ENCODE measurements around the gene CD99L2. TPM values are rescaled to one million over a fixed set of nuclear protein-coding genes. Genes with fewer than 3 reads are reported as not detected.

CD99L2 gene, protein sequence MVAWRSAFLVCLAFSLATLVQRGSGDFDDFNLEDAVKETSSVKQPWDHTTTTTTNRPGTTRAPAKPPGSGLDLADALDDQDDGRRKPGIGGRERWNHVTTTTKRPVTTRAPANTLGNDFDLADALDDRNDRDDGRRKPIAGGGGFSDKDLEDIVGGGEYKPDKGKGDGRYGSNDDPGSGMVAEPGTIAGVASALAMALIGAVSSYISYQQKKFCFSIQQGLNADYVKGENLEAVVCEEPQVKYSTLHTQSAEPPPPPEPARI
- total RNA-seq, result 10 to 100 TPM; 14.1 to 14.6 TPM

DNA sequence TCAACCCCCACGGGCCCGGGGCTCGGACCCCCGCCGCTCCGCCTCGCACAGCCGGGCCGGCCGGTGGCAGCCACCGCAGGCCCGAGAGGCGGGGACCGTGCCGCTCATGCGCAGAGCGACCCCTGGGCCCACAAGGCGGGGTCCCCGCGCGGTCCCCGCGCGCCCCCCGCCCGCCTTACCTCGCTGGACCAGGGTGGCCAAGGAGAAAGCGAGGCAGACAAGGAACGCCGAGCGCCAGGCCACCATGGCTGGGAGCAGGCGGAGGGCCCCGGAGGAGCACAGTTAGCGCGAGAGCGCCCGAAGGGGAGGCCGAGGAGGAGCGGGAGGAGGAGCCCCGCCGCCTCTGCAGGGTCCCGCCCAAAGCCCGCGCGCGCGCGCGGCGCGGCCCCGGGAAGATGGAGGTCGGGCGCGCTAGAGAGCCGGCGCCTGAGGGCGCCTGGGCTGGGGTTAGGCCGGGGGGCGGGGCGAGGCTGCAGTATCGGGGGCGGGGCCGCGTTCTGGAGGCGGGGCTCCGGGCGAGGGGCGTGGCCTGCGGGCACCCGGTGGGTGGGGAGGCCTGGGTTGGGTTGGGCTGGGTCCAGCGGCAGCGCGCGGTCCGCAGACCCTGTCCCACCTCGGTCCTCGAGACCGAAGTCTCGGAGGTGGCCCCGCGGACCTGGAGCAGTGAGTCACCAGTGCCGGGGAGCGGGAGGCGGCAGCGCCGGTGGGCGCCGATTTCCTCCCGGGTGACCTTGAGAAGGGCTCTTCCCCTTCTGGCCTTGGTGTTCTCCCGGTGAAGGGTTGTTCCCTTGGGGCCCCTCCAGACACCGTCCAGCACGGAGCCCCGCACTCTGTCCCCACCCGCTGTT, at the start of gene CD99L2:
CD99L2 (minus strand) TSS at position 326 of the 848 bp plus-strand sequence; CDS start at position 246, 80 bp downstream.
- H3K27me3 Mint-ChIP-seq, result peaks cover 9% of the 10 kb centered on the region
- H3K4me3 Mint-ChIP-seq, result peak within 1 kb of the TSS; percentile 78
- peak; percentile 88 for DNase-seq
- H3K9me3 Mint-ChIP-seq, result no peaks in the 10 kb centered on the region
- POLR2A ChIA-PET, result no interaction called here
- H3K27ac Mint-ChIP-seq, result peak within 1 kb of the TSS; percentile 87
- H3K36me3 Mint-ChIP-seq (ENCODE audit: low read depth), result no peaks in the 10 kb centered on the region
- CTCF ChIA-PET, result interaction anchor here (2.1 kb wide), 1 partner anchor 15 kb away, joined by 5 read pairs; no protein-coding TSS in a partner anchor
- H3K4me1 Mint-ChIP-seq, result peaks cover 18% of the 10 kb centered on the region

DNA sequence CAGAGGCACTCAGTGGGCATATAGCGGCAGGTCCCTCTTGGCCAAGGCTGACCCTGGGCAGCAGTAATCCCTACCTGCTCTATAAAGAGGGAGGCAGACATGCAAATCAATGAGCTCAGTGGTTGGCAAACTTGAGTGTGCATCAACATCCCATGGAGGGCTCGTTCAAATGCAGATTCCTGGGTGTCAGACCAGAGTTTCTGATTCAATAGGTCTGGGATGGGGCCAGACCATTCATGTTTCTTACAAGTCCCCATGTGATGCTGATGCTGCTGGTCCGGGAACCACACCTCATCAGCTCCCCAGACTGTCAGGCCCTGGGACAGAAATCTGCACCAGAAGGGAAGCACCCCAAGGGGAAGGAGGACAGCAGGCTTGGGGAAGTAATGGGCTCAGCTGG, 45.8 kb upstream of the CD99L2 start:
- no peak overlapping the region for H3K27ac Mint-ChIP-seq
- no peak for DNase-seq
- no peaks in the 10 kb centered on the region for H3K4me1 Mint-ChIP-seq
- peaks cover 3% of the 10 kb centered on the region for H3K27me3 Mint-ChIP-seq
- POLR2A ChIA-PET, result no interaction called here
- no peaks in the 10 kb centered on the region for H3K9me3 Mint-ChIP-seq
- H3K4me3 Mint-ChIP-seq, result no peak overlapping the region
- CTCF ChIA-PET, result no interaction called here
- H3K36me3 Mint-ChIP-seq (ENCODE audit: low read depth), result no peaks in the 10 kb centered on the region

DNA sequence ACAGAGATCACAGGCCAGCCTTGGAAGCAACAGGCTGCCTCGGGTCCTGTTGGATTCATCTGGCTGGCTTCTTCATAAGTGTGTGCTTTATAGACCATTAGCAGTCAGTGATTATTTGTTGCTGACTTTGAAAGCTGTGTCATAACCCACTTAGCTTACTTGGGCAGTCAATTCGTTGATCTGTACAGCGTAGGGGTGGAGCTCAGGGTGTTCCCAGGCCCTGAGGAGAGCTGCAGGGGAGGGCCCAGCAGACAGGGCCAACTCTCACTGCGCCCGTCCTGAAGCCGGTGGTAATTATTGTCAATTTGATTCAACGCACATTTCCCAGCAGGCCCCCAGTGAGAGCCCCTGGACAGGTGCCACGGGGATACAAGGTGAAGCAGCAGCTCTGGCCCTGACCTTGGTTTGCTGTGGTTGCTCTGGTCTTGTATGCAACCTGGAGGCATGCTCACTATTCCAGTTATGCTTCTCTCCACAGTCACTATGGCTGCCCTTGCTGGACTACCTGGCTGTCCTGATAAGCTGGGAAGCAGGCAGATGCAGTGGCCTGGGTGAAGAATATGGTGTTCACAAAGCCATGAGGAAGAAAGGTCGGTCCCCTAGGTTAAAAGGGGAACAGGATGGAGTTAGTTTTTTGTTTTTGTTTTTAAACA, 44.6 kb upstream of the CD99L2 start:
- Mint-ChIP-seq H3K27ac (no peak overlapping the region), H3K27me3 (peaks cover 3% of the 10 kb centered on the region), H3K9me3 (no peaks in the 10 kb centered on the region), H3K36me3 (ENCODE audit: low read depth) (no peaks in the 10 kb centered on the region), H3K4me3 (no peak overlapping the region), H3K4me1 (no peaks in the 10 kb centered on the region)
- ChIA-PET POLR2A (no interaction called here), CTCF (no interaction called here)
- no peak for DNase-seq

DNA sequence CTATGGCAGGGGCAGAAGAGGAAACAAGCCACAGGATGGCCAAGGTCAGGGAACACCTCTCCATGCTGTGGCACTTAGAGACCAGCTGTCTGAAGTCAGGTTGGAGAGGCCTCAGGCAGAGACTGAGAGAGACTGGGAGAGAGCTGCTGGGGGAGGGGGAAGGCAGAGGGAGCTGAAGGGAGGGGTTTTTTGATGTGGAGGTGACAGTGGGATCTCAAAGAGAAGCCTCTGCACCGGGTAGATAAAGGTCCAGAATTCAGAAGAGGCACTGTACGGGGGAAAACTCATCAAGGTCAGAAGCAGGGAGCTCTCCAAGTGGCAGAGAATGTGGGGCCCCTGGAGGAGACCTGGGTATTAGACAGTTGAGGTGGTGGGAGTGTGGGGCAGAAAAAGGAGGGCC, 43.1 kb upstream of the CD99L2 start:
- Mint-ChIP-seq H3K27me3 (no peaks in the 10 kb centered on the region), H3K4me3 (no peak overlapping the region), H3K27ac (no peak overlapping the region), H3K9me3 (no peaks in the 10 kb centered on the region), H3K36me3 (ENCODE audit: low read depth) (no peaks in the 10 kb centered on the region), H3K4me1 (no peaks in the 10 kb centered on the region)
- no peak for DNase-seq
- POLR2A ChIA-PET, result no interaction called here
- CTCF ChIA-PET, result no interaction called here

DNA sequence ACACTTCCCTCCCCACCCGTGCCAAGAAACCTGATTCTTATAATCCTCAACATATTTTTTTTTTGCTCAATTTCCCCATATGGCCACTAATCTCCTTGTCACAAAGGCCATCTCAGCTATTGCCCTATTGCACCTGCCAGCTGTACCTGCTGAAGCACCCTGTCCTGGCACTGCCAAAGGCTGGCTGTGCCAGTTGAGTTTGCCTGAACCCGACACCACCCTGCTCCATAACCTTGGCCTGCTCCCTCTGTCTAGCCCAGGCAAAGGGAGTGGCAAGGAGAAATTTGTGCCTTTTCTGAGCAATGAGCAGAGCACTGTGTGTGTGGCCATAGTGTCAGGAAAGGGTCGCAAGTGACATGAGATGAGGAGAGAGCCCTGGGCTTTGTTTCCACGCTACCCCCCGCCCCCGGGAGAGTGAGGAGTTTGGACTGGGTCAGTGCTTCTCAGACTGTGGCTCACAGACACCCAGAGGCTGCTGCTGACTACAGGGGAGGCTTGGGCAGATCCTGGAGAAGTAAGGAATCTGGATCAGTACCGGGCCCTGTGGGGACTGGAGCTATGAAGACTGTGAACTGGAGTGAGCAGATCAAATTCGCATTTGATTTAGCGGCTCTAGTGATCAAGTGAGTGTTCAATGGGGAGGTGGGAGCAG, 42.5 kb upstream of the CD99L2 start:
- H3K4me1 Mint-ChIP-seq, result no peaks in the 10 kb centered on the region
- CTCF ChIA-PET, result no interaction called here

DNA sequence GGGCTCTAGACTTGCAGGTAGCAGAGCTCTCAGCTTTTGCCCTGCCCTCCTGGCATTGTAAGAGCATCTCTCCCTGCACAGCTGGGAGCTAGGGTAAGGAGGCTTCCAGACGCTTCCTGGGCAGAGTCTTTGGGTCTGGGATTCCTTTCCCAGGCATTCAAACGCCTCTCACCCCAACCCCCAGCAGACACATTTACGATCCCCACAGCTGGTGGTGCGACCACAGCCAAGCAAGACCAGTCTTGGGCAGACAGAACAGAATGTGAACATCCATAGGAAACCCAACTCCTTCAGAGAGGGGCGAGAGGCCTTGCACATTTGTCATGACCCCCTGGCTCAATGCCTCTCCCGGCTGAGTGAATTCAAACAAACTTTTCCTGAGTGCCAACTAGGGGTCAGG, 38.1 kb upstream of the CD99L2 start:
- CTCF ChIA-PET, result interaction anchor here (0.6 kb wide), 1 partner anchor 178 kb away, joined by 3 read pairs; no protein-coding TSS in a partner anchor
- no peaks in the 10 kb centered on the region for H3K4me1 Mint-ChIP-seq
- no peaks in the 10 kb centered on the region for H3K9me3 Mint-ChIP-seq

More for the DNA sequence above, 42.5 kb upstream of the CD99L2 start:
- no peaks in the 10 kb centered on the region for H3K36me3 Mint-ChIP-seq (ENCODE audit: low read depth)
- H3K27ac Mint-ChIP-seq, result no peak overlapping the region
- POLR2A ChIA-PET, result no interaction called here
- H3K27me3 Mint-ChIP-seq, result no peaks in the 10 kb centered on the region
- no peak overlapping the region for H3K4me3 Mint-ChIP-seq
- no peaks in the 10 kb centered on the region for H3K9me3 Mint-ChIP-seq
- no peak for DNase-seq

DNA sequence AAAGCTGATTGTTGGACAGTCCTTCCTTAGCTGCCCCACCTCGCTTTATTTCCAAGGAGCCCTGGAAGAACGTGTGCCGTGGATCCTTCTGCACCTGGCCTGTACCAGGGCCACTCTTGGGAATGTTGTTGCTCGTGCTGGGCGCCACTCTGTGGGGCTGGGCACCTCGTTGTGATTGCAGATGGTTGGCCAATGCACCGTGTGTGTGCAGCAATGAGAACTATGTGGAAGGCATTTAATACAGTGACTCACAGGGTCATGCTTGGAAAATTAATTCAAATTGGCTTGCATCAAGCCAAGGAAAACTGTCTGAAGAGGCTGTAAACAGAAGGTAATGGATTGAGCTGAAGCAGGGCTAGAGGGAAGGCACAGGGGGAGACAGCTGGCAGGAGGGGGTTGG, 37.0 kb upstream of the CD99L2 start:
- ChIA-PET POLR2A (no interaction called here), CTCF (interaction anchor here (1.2 kb wide), 1 partner anchor 10 kb away, joined by 3 read pairs; no protein-coding TSS in a partner anchor)
- Mint-ChIP-seq H3K36me3 (ENCODE audit: low read depth) (no peaks in the 10 kb centered on the region), H3K4me3 (no peak overlapping the region), H3K27me3 (peaks cover 5% of the 10 kb centered on the region), H3K4me1 (no peaks in the 10 kb centered on the region), H3K9me3 (no peaks in the 10 kb centered on the region), H3K27ac (no peak overlapping the region)
- no peak for DNase-seq

More for the DNA sequence above, 38.1 kb upstream of the CD99L2 start:
- H3K36me3 Mint-ChIP-seq (ENCODE audit: low read depth), result no peaks in the 10 kb centered on the region
- no peak for DNase-seq
- H3K27me3 Mint-ChIP-seq, result peaks cover 5% of the 10 kb centered on the region
- POLR2A ChIA-PET, result no interaction called here
- H3K27ac Mint-ChIP-seq, result no peak overlapping the region
- no peak overlapping the region for H3K4me3 Mint-ChIP-seq

DNA sequence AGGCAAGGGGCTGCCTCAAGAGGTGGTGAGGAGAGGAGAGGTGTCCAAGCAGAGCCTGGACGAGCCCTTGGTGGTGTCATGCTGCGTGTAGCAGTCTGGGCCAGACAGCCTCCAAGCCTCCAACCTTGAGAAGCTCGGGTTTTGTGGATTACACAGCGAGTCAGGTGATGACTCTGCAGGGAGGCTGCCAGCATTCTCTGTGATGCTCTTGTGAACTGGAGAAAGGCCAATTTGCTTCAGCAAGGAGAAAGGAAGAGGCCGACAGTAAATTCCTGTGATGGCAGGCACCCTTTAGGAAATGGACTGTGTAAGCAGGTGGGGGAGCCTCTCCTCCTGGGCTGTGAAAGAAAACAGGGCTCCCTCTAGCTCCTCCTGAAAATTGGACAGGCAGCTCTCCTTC, 36.0 kb upstream of the CD99L2 start:
- Mint-ChIP-seq H3K4me3 (no peak overlapping the region), H3K36me3 (ENCODE audit: low read depth) (no peaks in the 10 kb centered on the region), H3K9me3 (no peaks in the 10 kb centered on the region), H3K27ac (no peak overlapping the region), H3K27me3 (peaks cover 5% of the 10 kb centered on the region), H3K4me1 (no peaks in the 10 kb centered on the region)
- CTCF ChIA-PET, result no interaction called here
- POLR2A ChIA-PET, result no interaction called here
- DNase-seq, result no peak

DNA sequence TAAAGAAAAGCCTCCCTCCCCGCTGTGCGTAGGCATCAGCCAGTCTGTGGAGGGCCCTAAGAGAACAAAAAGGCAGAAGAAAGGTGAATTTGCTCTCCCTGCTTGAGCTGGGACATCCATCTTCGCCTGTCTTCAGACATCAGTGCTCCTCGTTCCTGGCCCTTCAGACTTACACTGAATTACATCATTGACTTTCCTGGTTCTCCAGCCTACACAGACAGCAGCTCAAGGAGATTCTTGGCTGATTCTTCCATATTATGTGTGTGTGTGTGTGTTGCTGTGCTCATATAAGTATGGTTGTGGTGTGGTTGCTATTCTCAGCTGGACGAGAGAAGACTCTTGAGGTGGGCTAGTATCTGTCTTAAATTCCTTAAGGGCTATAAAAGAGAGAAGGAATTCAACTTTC, 35.5 kb upstream of the CD99L2 start:
- Mint-ChIP-seq H3K4me1 (no peaks in the 10 kb centered on the region), H3K36me3 (ENCODE audit: low read depth) (no peaks in the 10 kb centered on the region), H3K9me3 (no peaks in the 10 kb centered on the region), H3K27me3 (peaks cover 5% of the 10 kb centered on the region), H3K4me3 (no peak overlapping the region), H3K27ac (no peak overlapping the region)
- POLR2A ChIA-PET, result no interaction called here
- DNase-seq, result no peak
- CTCF ChIA-PET, result interaction anchor here (0.6 kb wide), 1 partner anchor 265 kb away, joined by 3 read pairs; no protein-coding TSS in a partner anchor

DNA sequence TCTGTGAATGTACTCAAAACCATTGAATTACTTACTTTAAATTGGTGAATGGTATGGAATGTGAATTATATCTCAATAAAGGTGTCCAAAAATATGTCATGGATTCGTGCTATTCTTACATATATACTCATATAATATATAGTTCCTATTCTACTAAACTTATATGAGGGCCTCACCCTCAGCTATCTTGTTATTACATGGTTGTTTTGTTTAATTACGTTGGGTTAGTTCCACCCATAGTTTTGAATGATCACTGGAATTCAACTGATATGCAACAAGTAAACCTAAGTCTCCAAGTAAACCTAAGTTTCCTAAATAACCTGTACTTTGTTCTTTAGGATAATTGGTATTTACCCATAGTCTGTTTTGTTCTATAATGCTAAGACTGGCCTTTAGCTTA, 30.6 kb upstream of the CD99L2 start:
- no peak overlapping the region for H3K27ac Mint-ChIP-seq
- POLR2A ChIA-PET, result no interaction called here
- H3K9me3 Mint-ChIP-seq, result no peaks in the 10 kb centered on the region
- DNase-seq, result no peak
- CTCF ChIA-PET, result no interaction called here
- H3K27me3 Mint-ChIP-seq, result peaks cover 2% of the 10 kb centered on the region
- H3K4me1 Mint-ChIP-seq, result no peaks in the 10 kb centered on the region
- H3K36me3 Mint-ChIP-seq (ENCODE audit: low read depth), result no peaks in the 10 kb centered on the region
- no peak overlapping the region for H3K4me3 Mint-ChIP-seq

DNA sequence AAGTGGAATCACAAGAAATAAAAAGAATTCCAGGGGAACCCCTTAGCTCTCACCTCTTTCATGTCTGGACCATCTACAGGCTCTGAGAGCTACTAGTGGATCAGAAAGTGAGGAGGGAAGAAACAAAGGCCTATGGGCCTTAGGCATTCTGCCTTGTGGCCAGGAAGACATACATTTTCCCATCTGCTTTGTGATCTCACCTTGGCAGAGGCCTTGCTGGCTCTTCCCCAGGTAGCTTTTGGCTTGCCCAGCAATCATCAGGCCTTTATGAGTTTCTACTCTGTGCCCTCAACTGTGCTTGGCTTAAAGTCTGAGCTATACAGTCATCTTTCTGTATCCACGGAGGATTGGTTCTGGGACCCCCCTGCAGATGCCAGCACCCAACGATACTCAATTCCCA, 28.3 kb upstream of the CD99L2 start:
- Mint-ChIP-seq H3K9me3 (no peaks in the 10 kb centered on the region), H3K27me3 (no peaks in the 10 kb centered on the region), H3K4me1 (no peaks in the 10 kb centered on the region), H3K27ac (no peak overlapping the region), H3K4me3 (no peak overlapping the region), H3K36me3 (ENCODE audit: low read depth) (no peaks in the 10 kb centered on the region)
- DNase-seq, result no peak
- ChIA-PET CTCF (interaction anchor here (0.8 kb wide), 1 partner anchor 9 kb away, joined by 3 read pairs; no protein-coding TSS in a partner anchor), POLR2A (no interaction called here)

DNA sequence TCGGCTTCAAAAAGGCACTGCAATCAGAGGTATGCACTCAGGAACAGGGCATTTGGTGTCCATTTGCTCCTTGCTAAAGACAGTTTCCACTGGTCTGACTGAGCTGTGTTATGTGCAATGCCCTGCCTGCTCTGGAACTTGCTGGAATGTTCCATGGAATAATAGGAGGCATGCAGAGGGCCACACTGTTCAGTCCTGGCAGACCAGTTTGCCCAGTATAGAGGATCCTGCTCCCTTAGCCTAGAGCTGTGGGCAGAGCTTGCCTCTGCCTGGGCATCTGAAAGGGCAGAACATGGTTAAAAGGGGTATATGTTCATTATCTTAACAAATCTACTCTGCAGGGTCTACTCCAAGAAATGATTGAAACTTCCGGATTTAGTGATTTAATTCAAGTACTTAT, 27.8 kb upstream of the CD99L2 start:
- DNase-seq, result no peak
- ChIA-PET POLR2A (no interaction called here), CTCF (interaction anchor here (0.8 to 1.2 kb wide), 2 partner anchors 8 to 9 kb away, joined by 3 read pairs; no protein-coding TSS in a partner anchor)
- Mint-ChIP-seq H3K36me3 (ENCODE audit: low read depth) (no peaks in the 10 kb centered on the region), H3K27ac (no peak overlapping the region), H3K4me1 (no peaks in the 10 kb centered on the region), H3K9me3 (no peaks in the 10 kb centered on the region), H3K27me3 (no peaks in the 10 kb centered on the region), H3K4me3 (no peak overlapping the region)

DNA sequence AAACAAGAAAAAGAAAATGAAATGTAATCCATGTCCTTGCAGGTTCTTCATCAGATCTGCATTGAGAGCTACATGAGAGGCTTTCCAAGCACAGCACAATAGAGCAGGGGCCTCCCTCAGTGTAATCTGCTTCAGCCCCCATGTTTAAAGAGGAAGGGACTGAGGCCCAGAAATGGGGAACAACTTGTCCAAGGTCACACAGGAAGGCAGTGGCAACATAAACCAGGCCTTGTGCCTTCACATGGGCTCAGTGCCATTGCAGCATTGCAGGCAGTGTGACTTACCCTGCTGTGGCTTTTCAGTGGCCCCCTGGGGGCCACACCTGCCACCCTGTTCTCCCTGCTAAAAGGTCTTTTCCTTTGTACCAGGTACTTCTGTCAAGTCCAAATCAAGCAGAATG, 20.9 kb upstream of the CD99L2 start:
- Mint-ChIP-seq H3K27me3 (no peaks in the 10 kb centered on the region), H3K27ac (no peak overlapping the region), H3K4me3 (no peak overlapping the region), H3K9me3 (no peaks in the 10 kb centered on the region), H3K36me3 (ENCODE audit: low read depth) (no peaks in the 10 kb centered on the region), H3K4me1 (no peaks in the 10 kb centered on the region)
- ChIA-PET CTCF (no interaction called here), POLR2A (no interaction called here)
- DNase-seq, result no peak

Measured in activated CD4-positive, alpha-beta T cell treated with anti-CD3 and anti-CD28 coated beads, Interleukin-2, amount 10 ng/mL, durations not matched to agents 7 days and 5 days (primary cell).